Measurements from ENCODE around the gene OSBP2. TPM values are rescaled to one million over a fixed set of nuclear protein-coding genes. Genes with fewer than 3 reads are reported as not detected.
A peak's percentile ranks its signal among the peaks of the same experiment; 100 is the strongest.

OSBP2 gene
- total RNA-seq, 1 donor from 2014 or later: 2.4 TPM

GRCh38 chr22:30955153-30955552 lies 260.5 kb downstream of the OSBP2 start:
- DNase-seq (ENCODE audit: low spot score): no peak
- no peaks in the 10 kb centered on the region for H3K27me3 Mint-ChIP-seq (ENCODE audit: low read depth)
- H3K4me1 Mint-ChIP-seq (ENCODE audit: low read depth): peaks cover 10% of the 10 kb centered on the region
- H3K36me3 Mint-ChIP-seq (ENCODE audit: low read depth): peaks cover 18% of the 10 kb centered on the region
- H3K4me3 Mint-ChIP-seq (ENCODE audit: unreplicated experiment): no peak overlapping the region
- H3K27ac Mint-ChIP-seq (ENCODE audit: unreplicated experiment): no peak overlapping the region
- TF ChIP-seq CTCF (IDR thresholded peaks at IDR 0.05): no peak
- no peaks in the 10 kb centered on the region for H3K9me3 Mint-ChIP-seq (ENCODE audit: low read depth)

Small RNA genes lying within 50 kb of the gene (microRNA-seq; reads per million reads assigned to microRNA genes)
- gene MIR3200 (ENCODE audit: borderline number of aligned reads): 21.0 reads per million, percentile 36 among the genes with 10 or more reads in this experiment

Other genes with a start within 250 kb of the OSBP2 start
- not detected in 3 replicates for gene SEC14L3, start 222.9 kb upstream of the OSBP2 start, total RNA-seq
- gene SEC14L4, start 189.2 kb upstream of the OSBP2 start, total RNA-seq: not detected in 3 replicates
- gene SEC14L6, start 148.1 kb upstream of the OSBP2 start, total RNA-seq: 0.77 to 2.0 TPM (median 1.2 TPM) in 3 replicates
- 0.82 to 3.9 TPM (median 2.8 TPM) in 3 replicates for gene GAL3ST1, start 120.2 kb upstream of the OSBP2 start, total RNA-seq
- 53.6 to 61.7 TPM (median 56.4 TPM) in 3 replicates for gene PES1, start 103.0 kb upstream of the OSBP2 start, total RNA-seq
- 10.4 to 14.9 TPM (median 11.5 TPM) in 3 replicates for gene TCN2, start 87.7 kb upstream of the OSBP2 start, total RNA-seq
- 5.3 to 7.9 TPM (median 7.6 TPM) in 3 replicates for gene SLC35E4, start 59.1 kb upstream of the OSBP2 start, total RNA-seq
- gene DUSP18, start 27.0 kb upstream of the OSBP2 start, total RNA-seq: 7.6 to 9.4 TPM (median 9.0 TPM) in 3 replicates